ENCODE results near the gene WDR64. TPM values are rescaled to one million over a fixed set of nuclear protein-coding genes. Genes with fewer than 3 reads are reported as not detected.
A peak's percentile ranks its signal among the peaks of the same experiment; 100 is the strongest.

Gene WDR64
- total RNA-seq, 5 donors from 2014 or later (not counting 1 experiment from before 2014, with no cell fraction given), result 0.13 to 0.48 (median 0.26) TPM; not detected in 1

DNA sequence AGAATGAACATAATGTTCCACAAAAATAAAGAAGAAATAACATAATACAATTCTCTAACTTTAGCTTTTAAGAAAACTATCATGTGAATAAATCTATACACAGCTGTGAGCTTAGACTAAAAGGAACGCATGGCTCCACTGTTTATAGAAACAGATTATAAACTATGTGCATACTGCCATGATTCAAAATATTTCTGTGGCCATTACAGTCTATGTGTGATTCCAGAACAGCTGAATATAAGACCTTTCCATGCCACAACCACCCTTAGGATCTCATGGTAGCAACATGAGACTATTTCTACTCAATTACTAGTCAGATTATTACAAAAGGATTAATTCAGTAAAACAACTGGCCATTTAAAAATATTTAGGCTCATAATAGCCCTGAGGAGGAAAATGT lies 15.8 kb upstream of the WDR64 start:
- ChIA-PET CTCF (interaction anchor here in 1 of 2 donors (0.6 kb wide), 1 partner anchor 305 kb away, joined by 4 read pairs; no protein-coding TSS in a partner anchor), POLR2A (no interaction called here)
- H3K4me3 ChIP-seq (ENCODE audit: control insufficient read depth in 1 of 2, extremely low read depth in 1 of 2, low read length in 1 of 2), result no peak overlapping the region
- Mint-ChIP-seq H3K27me3 (no peaks in the 10 kb centered on the region), H3K4me1 (peaks cover 45 to 60% (median 51%) of the 10 kb centered on the region in 3 donors), H3K27ac (no peak overlapping the region), H3K9me3 (no peaks in the 10 kb centered on the region), H3K36me3 (peaks cover 29% of the 10 kb centered on the region), H3K4me3 (no peak overlapping the region)
- H3K27me3 ChIP-seq (replicated peaks in 1 of 2; ENCODE audit: control insufficient read depth in 2 of 2, extremely low read depth in 1 of 2, insufficient read depth in 2 of 2, low read length in 1 of 2), result no peaks in the 10 kb centered on the region
- no peaks in the 10 kb centered on the region for H3K36me3 ChIP-seq (ENCODE audit: control insufficient read depth in 2 of 2, extremely low read depth in 1 of 2, insufficient read depth in 1 of 2, low read length in 1 of 2)
- H3K4me1 ChIP-seq (ENCODE audit: control insufficient read depth in 1 of 2, extremely low read depth in 1 of 2, insufficient read depth in 2 of 2, low read length in 2 of 2), result peaks cover 12 to 21% of the 10 kb centered on the region in 2 experiments
- H3K9me3 ChIP-seq, result no peaks in the 10 kb centered on the region
- ATAC-seq (replicated peaks in 1 of 4) (no peak), DNase-seq (no peak)
- WGBS (ENCODE audit: insufficient coverage), result 100% methylated on average over 1 of the region's 1 CpG
- H3K27ac ChIP-seq (ENCODE audit: low read length), result no peak overlapping the region

DNA sequence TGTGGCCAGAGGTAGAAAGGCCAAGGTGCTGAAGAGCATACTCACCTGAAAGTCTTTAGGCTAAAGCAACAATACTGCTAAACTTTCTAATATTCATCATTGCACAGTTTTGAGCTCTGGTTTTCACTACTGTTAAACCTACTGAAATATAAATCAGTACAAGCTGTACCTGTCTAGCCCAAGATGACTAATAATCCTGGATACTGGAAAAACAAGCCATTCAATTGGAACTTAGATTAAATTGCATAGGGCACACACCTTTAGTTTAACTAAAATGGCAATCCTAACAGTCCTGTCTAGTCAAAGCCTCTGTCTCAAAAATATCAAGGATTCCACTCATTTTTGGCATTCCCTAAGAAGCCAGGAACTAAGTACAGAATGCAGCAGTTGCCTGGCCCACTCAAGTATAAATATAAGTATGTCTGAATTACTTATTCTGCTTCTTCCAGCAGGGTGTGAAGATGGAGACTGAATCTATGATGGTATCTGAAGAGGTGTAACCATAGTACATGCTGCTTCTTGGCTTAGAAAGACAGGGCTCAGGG lies 15.0 kb upstream of the WDR64 start:
- H3K9me3 ChIP-seq, result no peaks in the 10 kb centered on the region
- POLR2A ChIA-PET, result no interaction called here
- ATAC-seq (replicated peaks in 1 of 4) (no peak), DNase-seq (no peak)
- CTCF ChIA-PET, result no interaction called here
- H3K27ac Mint-ChIP-seq, result no peak overlapping the region
- no peaks in the 10 kb centered on the region for H3K27me3 ChIP-seq (replicated peaks in 1 of 2; ENCODE audit: control insufficient read depth in 2 of 2, extremely low read depth in 1 of 2, insufficient read depth in 2 of 2, low read length in 1 of 2)
- peaks cover 12 to 19% of the 10 kb centered on the region in 2 experiments for H3K4me1 ChIP-seq (ENCODE audit: control insufficient read depth in 1 of 2, extremely low read depth in 1 of 2, insufficient read depth in 2 of 2, low read length in 2 of 2)
- H3K4me3 ChIP-seq (ENCODE audit: control insufficient read depth in 1 of 2, extremely low read depth in 1 of 2, low read length in 1 of 2), result no peak overlapping the region
- H3K9me3 Mint-ChIP-seq, result peaks cover 0 to 3% (median 1%) of the 10 kb centered on the region in 3 donors
- no peaks in the 10 kb centered on the region for H3K27me3 Mint-ChIP-seq
- peaks cover 23% of the 10 kb centered on the region for H3K36me3 Mint-ChIP-seq
- peaks cover 40 to 51% (median 46%) of the 10 kb centered on the region in 3 donors for H3K4me1 Mint-ChIP-seq
- peak overlapping the region in 2 of 3 donors; percentile 47 to 88 for H3K4me3 Mint-ChIP-seq
- no peaks in the 10 kb centered on the region for H3K36me3 ChIP-seq (ENCODE audit: control insufficient read depth in 2 of 2, extremely low read depth in 1 of 2, insufficient read depth in 1 of 2, low read length in 1 of 2)
- no peak overlapping the region for H3K27ac ChIP-seq (ENCODE audit: low read length)

DNA sequence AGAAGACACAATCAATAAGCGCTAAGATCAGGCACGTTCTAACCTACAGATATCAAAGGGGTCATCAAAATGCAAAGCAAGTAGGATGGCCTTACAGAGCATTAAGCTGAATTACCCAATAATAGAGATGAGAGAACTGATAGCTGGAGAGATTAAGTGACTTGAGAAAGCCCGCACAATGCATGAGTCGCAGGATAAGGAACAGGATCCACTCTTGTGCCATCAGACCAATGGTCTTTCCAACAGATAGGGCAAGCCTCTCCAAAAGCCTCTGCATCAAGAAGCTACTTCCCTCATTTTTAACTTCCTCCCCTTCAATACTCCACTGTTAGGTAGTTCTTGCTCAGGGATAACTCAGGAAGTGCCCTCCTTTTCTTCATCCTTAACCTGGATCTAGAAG lies 14.5 kb upstream of the WDR64 start:
- H3K36me3 Mint-ChIP-seq, result peaks cover 20% of the 10 kb centered on the region
- H3K27ac ChIP-seq (ENCODE audit: low read length), result no peak overlapping the region
- H3K4me1 ChIP-seq (ENCODE audit: control insufficient read depth in 1 of 2, extremely low read depth in 1 of 2, insufficient read depth in 2 of 2, low read length in 2 of 2), result peaks cover 12 to 19% of the 10 kb centered on the region in 2 experiments
- ChIA-PET POLR2A (interaction anchor here in 1 of 2 donors (0.5 kb wide), 1 partner anchor 205 kb away, joined by 4 read pairs; no protein-coding TSS in a partner anchor), CTCF (interaction anchor here in 1 of 2 donors (1.2 kb wide), 1 partner anchor 10 kb away, joined by 4 read pairs; no protein-coding TSS in a partner anchor)
- H3K4me1 Mint-ChIP-seq, result peaks cover 37 to 46% (median 42%) of the 10 kb centered on the region in 3 donors
- peaks cover 3 to 8% (median 6%) of the 10 kb centered on the region in 3 donors for H3K9me3 Mint-ChIP-seq
- no peaks in the 10 kb centered on the region for H3K27me3 ChIP-seq (replicated peaks in 1 of 2; ENCODE audit: control insufficient read depth in 2 of 2, extremely low read depth in 1 of 2, insufficient read depth in 2 of 2, low read length in 1 of 2)
- no peak for ATAC-seq (replicated peaks in 1 of 4)
- DNase-seq, result no peak
- WGBS (ENCODE audit: insufficient coverage), result 100% methylated on average over 1 of the region's 4 CpGs
- H3K4me3 Mint-ChIP-seq, result peak overlapping the region; percentile 47 to 88 (median 83)
- H3K9me3 ChIP-seq, result no peaks in the 10 kb centered on the region
- H3K27ac Mint-ChIP-seq, result no peak overlapping the region
- no peaks in the 10 kb centered on the region for H3K27me3 Mint-ChIP-seq
- H3K36me3 ChIP-seq (ENCODE audit: control insufficient read depth in 2 of 2, extremely low read depth in 1 of 2, insufficient read depth in 1 of 2, low read length in 1 of 2), result no peaks in the 10 kb centered on the region
- no peak overlapping the region for H3K4me3 ChIP-seq (ENCODE audit: control insufficient read depth in 1 of 2, extremely low read depth in 1 of 2, low read length in 1 of 2)

DNA sequence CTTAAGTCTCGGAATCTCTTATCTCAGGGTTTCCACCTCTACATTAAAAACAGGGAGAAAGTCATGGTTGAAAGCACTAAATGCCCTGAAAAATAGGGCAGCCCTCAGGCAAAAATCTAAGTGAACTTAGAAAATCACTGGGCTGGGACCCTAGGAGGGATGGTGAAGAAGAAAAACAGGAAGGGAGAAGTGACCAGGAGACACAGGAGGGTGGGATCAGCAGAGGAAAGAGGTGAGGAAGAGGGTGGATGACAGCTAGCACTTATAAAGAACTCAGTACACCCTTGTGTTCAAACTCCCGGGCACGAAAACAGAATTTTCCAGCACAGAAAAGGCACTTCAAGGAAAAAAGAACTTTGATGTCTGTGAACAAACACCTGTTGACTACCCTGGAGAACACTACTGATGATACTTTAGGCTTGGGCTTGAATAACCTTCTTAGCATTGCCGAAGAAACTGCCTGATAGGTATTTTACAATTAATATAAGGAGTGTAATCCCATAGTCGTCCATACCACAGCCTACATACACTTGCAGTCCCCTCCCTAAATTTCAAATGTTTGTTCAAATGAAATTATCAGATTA lies 13.9 kb upstream of the WDR64 start:
- Mint-ChIP-seq H3K36me3 (peaks cover 20% of the 10 kb centered on the region), H3K27me3 (no peaks in the 10 kb centered on the region), H3K4me1 (peaks cover 37 to 46% (median 42%) of the 10 kb centered on the region in 3 donors), H3K4me3 (peak overlapping the region; percentile 47 to 88 (median 83)), H3K27ac (no peak overlapping the region), H3K9me3 (peaks cover 4 to 10% (median 7%) of the 10 kb centered on the region in 3 donors)
- Histone ChIP-seq H3K27me3 (replicated peaks in 1 of 2; ENCODE audit: control insufficient read depth in 2 of 2, extremely low read depth in 1 of 2, insufficient read depth in 2 of 2, low read length in 1 of 2) (no peaks in the 10 kb centered on the region), H3K36me3 (ENCODE audit: control insufficient read depth in 2 of 2, extremely low read depth in 1 of 2, insufficient read depth in 1 of 2, low read length in 1 of 2) (no peaks in the 10 kb centered on the region), H3K27ac (ENCODE audit: low read length) (no peak overlapping the region), H3K4me3 (ENCODE audit: control insufficient read depth in 1 of 2, extremely low read depth in 1 of 2, low read length in 1 of 2) (no peak overlapping the region), H3K9me3 (no peaks in the 10 kb centered on the region), H3K4me1 (ENCODE audit: control insufficient read depth in 1 of 2, extremely low read depth in 1 of 2, insufficient read depth in 2 of 2, low read length in 2 of 2) (peaks cover 12 to 19% of the 10 kb centered on the region in 2 experiments)
- 100% methylated on average over 1 of the region's 5 CpGs for WGBS (ENCODE audit: insufficient coverage)
- DNase-seq (no peak), ATAC-seq (replicated peaks in 1 of 4) (no peak)
- ChIA-PET CTCF (interaction anchor here in 1 of 2 donors (1.2 kb wide), 1 partner anchor 11 kb away, joined by 4 read pairs; no protein-coding TSS in a partner anchor), POLR2A (interaction anchor here in 1 of 2 donors (0.5 to 0.6 kb wide), 2 partner anchors 110 to 205 kb away, joined by 4 to 8 read pairs; no protein-coding TSS in a partner anchor)

DNA sequence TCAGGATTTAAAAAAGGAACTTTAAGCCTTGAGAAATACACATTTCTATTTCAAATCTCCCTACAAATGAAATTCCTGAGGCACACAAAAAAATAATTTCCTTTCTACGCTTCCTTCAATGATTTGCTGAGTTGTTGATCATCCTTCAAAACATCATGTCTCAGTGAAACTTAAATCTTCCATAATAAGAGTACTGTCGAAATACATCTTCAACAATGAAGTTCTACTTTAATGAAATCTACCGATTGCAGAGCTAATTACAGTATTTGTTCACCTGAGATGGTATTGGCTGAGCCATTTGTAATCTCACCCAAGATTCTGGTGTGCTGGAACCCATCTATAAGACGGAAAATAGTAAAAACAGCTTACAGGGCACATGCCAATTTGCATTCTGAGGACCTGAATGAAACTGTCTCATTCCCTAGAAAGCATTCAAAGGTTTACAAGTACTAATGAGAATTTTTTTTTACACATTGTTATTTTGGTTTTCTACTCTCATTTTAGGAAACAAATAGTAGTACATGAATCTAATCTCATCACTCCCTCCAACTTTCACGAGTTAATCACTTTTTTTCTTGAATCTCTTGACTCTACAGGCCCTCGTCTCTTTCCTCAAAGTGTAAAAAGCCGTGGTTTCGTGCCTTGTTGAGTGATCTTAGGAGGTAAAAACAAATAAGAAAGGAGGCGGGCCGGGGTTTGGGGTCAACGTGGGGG lies 13.0 kb upstream of the WDR64 start:
- H3K4me1 Mint-ChIP-seq, result peaks cover 37 to 46% (median 42%) of the 10 kb centered on the region in 3 donors
- no peaks in the 10 kb centered on the region for H3K9me3 ChIP-seq
- DNase-seq, result no peak
- peak overlapping the region; percentile 8 to 62 for H3K27ac Mint-ChIP-seq
- H3K36me3 Mint-ChIP-seq, result peaks cover 19% of the 10 kb centered on the region
- WGBS (ENCODE audit: insufficient coverage), result 17% methylated on average over 2 of the region's 11 CpGs
- no peaks in the 10 kb centered on the region for H3K27me3 Mint-ChIP-seq
- peaks cover 12 to 19% of the 10 kb centered on the region in 2 experiments for H3K4me1 ChIP-seq (ENCODE audit: control insufficient read depth in 1 of 2, extremely low read depth in 1 of 2, insufficient read depth in 2 of 2, low read length in 2 of 2)
- ATAC-seq (replicated peaks in 1 of 4), result no peak
- H3K4me3 ChIP-seq (ENCODE audit: control insufficient read depth in 1 of 2, extremely low read depth in 1 of 2, low read length in 1 of 2), result peak overlapping the region; percentile 76 to 91
- H3K9me3 Mint-ChIP-seq, result peaks cover 4 to 12% (median 7%) of the 10 kb centered on the region in 3 donors
- H3K27me3 ChIP-seq (replicated peaks in 1 of 2; ENCODE audit: control insufficient read depth in 2 of 2, extremely low read depth in 1 of 2, insufficient read depth in 2 of 2, low read length in 1 of 2), result no peaks in the 10 kb centered on the region
- H3K27ac ChIP-seq (ENCODE audit: low read length), result no peak overlapping the region
- H3K4me3 Mint-ChIP-seq, result peak overlapping the region; percentile 77 to 88 (median 83)
- H3K36me3 ChIP-seq (ENCODE audit: control insufficient read depth in 2 of 2, extremely low read depth in 1 of 2, insufficient read depth in 1 of 2, low read length in 1 of 2), result no peaks in the 10 kb centered on the region
- CTCF ChIA-PET, result no interaction called here
- POLR2A ChIA-PET, result interaction anchor here in 1 of 2 donors (0.6 kb wide), 1 partner anchor 111 kb away, joined by 8 read pairs; no protein-coding TSS in a partner anchor

DNA sequence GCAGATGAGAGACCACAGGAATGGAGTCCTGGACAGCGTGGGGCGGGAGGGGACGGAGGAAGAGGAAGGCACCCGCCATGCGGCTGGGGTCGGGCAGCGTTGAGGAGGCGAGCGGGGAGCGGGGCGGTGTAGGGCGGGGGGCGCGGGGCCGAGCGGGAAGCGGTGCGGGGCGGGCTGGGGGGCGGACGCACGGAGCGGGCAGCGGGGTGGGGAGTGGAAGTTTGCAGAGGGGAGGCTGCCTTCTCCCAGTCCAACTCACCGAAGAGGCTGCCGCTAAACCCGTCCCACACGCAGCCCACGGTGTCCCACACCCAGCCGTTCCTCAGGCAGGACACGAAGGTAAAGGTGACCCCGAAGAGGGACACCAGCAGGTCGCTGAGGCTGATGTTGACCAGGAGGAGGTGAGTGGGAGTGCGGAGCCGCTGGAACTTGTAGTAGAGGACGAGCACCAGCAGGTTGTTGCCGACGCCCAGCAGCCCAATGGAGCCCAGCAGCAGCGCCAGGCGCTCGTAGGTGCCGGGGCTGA lies 12.4 kb upstream of the WDR64 start:
- DNase-seq (peak in 16 of 35 experiments; percentile 0 to 46 (median 12)), ATAC-seq (replicated peaks in 1 of 4) (peak; percentile 7 to 50 (median 18))
- H3K27me3 ChIP-seq (replicated peaks in 1 of 2; ENCODE audit: control insufficient read depth in 2 of 2, extremely low read depth in 1 of 2, insufficient read depth in 2 of 2, low read length in 1 of 2), result no peaks in the 10 kb centered on the region
- H3K9me3 Mint-ChIP-seq, result peaks cover 4 to 12% (median 7%) of the 10 kb centered on the region in 3 donors
- no peaks in the 10 kb centered on the region for H3K9me3 ChIP-seq
- H3K27ac ChIP-seq (ENCODE audit: low read length), result peak overlapping the region; percentile 56
- CTCF ChIA-PET, result no interaction called here
- H3K36me3 Mint-ChIP-seq, result peaks cover 14% of the 10 kb centered on the region
- H3K4me1 ChIP-seq (ENCODE audit: control insufficient read depth in 1 of 2, extremely low read depth in 1 of 2, insufficient read depth in 2 of 2, low read length in 2 of 2), result peaks cover 12 to 19% of the 10 kb centered on the region in 2 experiments
- peak overlapping the region; percentile 80 to 91 for H3K4me3 ChIP-seq (ENCODE audit: control insufficient read depth in 1 of 2, extremely low read depth in 1 of 2, low read length in 1 of 2)
- under 1% methylated on average over 29 of the region's 42 CpGs for WGBS (ENCODE audit: insufficient coverage)
- peaks cover 37 to 44% (median 39%) of the 10 kb centered on the region in 3 donors for H3K4me1 Mint-ChIP-seq
- POLR2A ChIA-PET, result interaction anchor here (0.5 to 0.6 kb wide), 3 partner anchors 116 to 141 kb away, joined by 3 to 4 read pairs (median 3); partner anchors contain the start of gene FH (in 1 of the 2)
- H3K4me3 Mint-ChIP-seq, result peak overlapping the region; percentile 77 to 88 (median 83)
- no peaks in the 10 kb centered on the region for H3K36me3 ChIP-seq (ENCODE audit: control insufficient read depth in 2 of 2, extremely low read depth in 1 of 2, insufficient read depth in 1 of 2, low read length in 1 of 2)
- no peaks in the 10 kb centered on the region for H3K27me3 Mint-ChIP-seq
- H3K27ac Mint-ChIP-seq, result peak overlapping the region; percentile 8 to 62

All from T-cell (primary cell).